ENCODE measurements around the gene FOSL2.

The FOSL2 gene

DNA sequence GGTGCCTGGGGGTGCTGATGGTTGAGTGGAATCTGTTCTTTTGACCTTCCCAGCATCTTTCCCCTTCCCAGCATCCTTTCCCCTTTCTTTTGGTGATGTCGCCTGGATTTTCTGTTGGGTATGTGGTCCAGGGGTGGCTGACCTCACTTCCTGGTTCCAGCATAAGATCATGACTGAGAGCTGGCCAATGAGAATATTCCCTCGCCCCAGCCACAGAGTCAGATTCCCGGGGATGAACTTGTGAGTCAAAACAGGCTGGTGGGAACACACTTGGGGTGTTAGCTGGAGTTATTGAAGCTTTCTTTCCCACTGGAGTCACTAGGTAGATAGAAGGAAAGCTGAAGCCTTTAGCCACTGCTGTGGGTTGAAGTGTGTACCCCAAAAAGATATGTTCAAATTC lies 28.0 kb upstream of the FOSL2 start:
- TF ChIP-seq, protein P1, sequence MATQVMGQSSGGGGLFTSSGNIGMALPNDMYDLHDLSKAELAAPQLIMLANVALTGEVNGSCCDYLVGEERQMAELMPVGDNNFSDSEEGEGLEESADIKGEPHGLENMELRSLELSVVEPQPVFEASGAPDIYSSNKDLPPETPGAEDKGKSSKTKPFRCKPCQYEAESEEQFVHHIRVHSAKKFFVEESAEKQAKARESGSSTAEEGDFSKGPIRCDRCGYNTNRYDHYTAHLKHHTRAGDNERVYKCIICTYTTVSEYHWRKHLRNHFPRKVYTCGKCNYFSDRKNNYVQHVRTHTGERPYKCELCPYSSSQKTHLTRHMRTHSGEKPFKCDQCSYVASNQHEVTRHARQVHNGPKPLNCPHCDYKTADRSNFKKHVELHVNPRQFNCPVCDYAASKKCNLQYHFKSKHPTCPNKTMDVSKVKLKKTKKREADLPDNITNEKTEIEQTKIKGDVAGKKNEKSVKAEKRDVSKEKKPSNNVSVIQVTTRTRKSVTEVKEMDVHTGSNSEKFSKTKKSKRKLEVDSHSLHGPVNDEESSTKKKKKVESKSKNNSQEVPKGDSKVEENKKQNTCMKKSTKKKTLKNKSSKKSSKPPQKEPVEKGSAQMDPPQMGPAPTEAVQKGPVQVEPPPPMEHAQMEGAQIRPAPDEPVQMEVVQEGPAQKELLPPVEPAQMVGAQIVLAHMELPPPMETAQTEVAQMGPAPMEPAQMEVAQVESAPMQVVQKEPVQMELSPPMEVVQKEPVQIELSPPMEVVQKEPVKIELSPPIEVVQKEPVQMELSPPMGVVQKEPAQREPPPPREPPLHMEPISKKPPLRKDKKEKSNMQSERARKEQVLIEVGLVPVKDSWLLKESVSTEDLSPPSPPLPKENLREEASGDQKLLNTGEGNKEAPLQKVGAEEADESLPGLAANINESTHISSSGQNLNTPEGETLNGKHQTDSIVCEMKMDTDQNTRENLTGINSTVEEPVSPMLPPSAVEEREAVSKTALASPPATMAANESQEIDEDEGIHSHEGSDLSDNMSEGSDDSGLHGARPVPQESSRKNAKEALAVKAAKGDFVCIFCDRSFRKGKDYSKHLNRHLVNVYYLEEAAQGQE (IDR thresholded peaks at IDR 0.05; ENCODE audit: insufficient replicate concordance, low read depth): no peak
- TF ChIP-seq CTCF (IDR thresholded peaks at IDR 0.05; ENCODE audit: insufficient read depth, low read length): no peak
- no peak for TF ChIP-seq POLR2AphosphoS5 (IDR thresholded peaks at IDR 0.05; ENCODE audit: low read depth)
- no peak for TF ChIP-seq GABPA (IDR thresholded peaks at IDR 0.05; ENCODE audit: low read depth)
- no peak for TF ChIP-seq SPI1 (IDR thresholded peaks at IDR 0.05; ENCODE audit: borderline replicate concordance, low read depth)
- H3K27ac ChIP-seq (replicated peaks): no peak overlapping the region

DNA sequence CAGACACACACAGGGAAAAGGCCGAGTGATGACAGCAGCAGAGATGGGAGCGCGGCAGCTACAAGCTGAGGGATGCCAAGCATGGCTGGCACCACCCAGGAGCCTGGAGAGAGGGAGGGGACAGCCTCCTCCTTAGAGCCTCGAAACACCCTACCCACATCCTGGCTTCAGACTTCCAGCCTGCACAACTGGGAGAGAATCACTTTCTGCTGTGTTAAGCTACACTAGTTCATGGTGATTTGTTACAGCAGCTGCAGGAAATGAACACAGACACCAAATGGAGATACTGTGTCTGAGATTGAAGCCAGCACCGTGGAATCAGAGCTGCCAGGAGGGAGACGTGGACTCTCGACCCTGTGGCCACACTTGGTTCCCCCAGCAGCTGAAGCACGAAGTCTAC lies 27.5 kb upstream of the FOSL2 start:
- TF ChIP-seq GABPA (IDR thresholded peaks at IDR 0.05; ENCODE audit: low read depth): no peak
- TF ChIP-seq CTCF (IDR thresholded peaks at IDR 0.05; ENCODE audit: insufficient read depth, low read length): no peak
- no peak for TF ChIP-seq SPI1 (IDR thresholded peaks at IDR 0.05; ENCODE audit: borderline replicate concordance, low read depth)
- TF ChIP-seq POLR2AphosphoS5 (IDR thresholded peaks at IDR 0.05; ENCODE audit: low read depth): no peak
- TF ChIP-seq, protein P1 (IDR thresholded peaks at IDR 0.05; ENCODE audit: insufficient replicate concordance, low read depth): no peak
- Histone ChIP-seq H3K27ac (replicated peaks) (no peak overlapping the region), H3K27me3 (ENCODE audit: insufficient read depth, poor library complexity, severe bottlenecking) (no peaks in the 10 kb centered on the region), H3K4me3 (replicated peaks; ENCODE audit: insufficient read depth, low read length) (no peak overlapping the region)
- DNase-seq (ENCODE audit: low read depth in 1 of 2, low spot score in 1 of 2): no peak

More for the DNA sequence above, 28.0 kb upstream of the FOSL2 start:
- no peak overlapping the region for H3K4me3 ChIP-seq (replicated peaks; ENCODE audit: insufficient read depth, low read length)
- no peaks in the 10 kb centered on the region for H3K27me3 ChIP-seq (ENCODE audit: insufficient read depth, poor library complexity, severe bottlenecking)
- no peak for DNase-seq (ENCODE audit: low read depth in 1 of 2, low spot score in 1 of 2)

GRCh38 chr2:28366149-28366495 lies 26.5 kb upstream of the FOSL2 start:
- TF ChIP-seq SPI1 (IDR thresholded peaks at IDR 0.05; ENCODE audit: borderline replicate concordance, low read depth): no peak
- TF ChIP-seq, protein P1 (IDR thresholded peaks at IDR 0.05; ENCODE audit: insufficient replicate concordance, low read depth): no peak
- TF ChIP-seq GABPA (IDR thresholded peaks at IDR 0.05; ENCODE audit: low read depth): no peak
- no peak for TF ChIP-seq POLR2AphosphoS5 (IDR thresholded peaks at IDR 0.05; ENCODE audit: low read depth)
- TF ChIP-seq CTCF (IDR thresholded peaks at IDR 0.05; ENCODE audit: insufficient read depth, low read length): no peak
- no peak overlapping the region for H3K4me3 ChIP-seq (replicated peaks; ENCODE audit: insufficient read depth, low read length)
- no peaks in the 10 kb centered on the region for H3K27me3 ChIP-seq (ENCODE audit: insufficient read depth, poor library complexity, severe bottlenecking)
- no peak for DNase-seq (ENCODE audit: low read depth in 1 of 2, low spot score in 1 of 2)
- H3K27ac ChIP-seq (replicated peaks): peak overlapping the region; percentile 94

Measured in HL-60 (cell line).